ENCODE measurements around the gene MRPL38.

DNA sequence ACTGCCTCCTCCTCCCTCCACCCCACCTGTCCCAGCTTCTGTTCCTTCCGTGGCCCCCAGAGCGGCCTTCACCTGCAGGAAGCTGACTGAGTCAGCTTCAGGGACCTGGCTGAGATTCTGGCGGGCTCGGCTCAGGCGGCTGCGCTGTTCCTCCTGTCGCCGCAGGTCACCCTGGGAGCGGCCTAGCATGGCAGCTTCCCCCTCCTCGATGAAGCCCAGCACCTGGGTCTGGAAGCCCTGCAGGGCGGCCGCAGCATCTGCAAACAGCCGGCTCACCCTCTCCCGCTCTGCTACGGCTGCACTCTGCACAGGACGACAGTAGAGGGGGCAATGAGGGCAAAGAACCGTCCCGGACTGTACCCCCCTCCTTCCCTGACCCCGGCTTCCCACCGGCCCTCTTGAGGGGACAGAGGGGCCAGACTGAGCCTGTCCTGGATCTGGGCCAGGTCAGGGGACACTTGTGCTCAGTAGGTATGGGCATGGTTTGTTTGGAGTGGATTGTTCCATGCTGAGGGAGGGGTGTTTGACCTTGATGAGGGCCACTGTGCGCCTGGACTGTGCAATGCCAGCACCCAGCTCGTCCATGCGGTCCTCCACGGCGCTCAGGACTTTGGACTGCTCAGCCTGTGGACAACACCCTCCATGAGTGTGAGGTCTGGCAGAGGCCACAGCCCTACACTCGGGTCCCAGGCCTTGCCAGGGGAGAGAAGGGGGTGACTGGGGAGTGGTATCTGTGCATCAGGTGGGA lies 28.3 kb downstream of the MRPL38 start:
- TF ChIP-seq, protein P1, sequence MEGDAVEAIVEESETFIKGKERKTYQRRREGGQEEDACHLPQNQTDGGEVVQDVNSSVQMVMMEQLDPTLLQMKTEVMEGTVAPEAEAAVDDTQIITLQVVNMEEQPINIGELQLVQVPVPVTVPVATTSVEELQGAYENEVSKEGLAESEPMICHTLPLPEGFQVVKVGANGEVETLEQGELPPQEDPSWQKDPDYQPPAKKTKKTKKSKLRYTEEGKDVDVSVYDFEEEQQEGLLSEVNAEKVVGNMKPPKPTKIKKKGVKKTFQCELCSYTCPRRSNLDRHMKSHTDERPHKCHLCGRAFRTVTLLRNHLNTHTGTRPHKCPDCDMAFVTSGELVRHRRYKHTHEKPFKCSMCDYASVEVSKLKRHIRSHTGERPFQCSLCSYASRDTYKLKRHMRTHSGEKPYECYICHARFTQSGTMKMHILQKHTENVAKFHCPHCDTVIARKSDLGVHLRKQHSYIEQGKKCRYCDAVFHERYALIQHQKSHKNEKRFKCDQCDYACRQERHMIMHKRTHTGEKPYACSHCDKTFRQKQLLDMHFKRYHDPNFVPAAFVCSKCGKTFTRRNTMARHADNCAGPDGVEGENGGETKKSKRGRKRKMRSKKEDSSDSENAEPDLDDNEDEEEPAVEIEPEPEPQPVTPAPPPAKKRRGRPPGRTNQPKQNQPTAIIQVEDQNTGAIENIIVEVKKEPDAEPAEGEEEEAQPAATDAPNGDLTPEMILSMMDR (IDR thresholded peaks at IDR 0.05), result peak in 3 of 4 experiments; percentile 11 to 39 (median 14)
- peak; percentile 52 for TF ChIP-seq POLR2A (IDR thresholded peaks at IDR 0.05)
